HEK293T (cell line): Measurements from ENCODE around the gene PSPN.

Experiments used
- ARNT ChIP-seq: fragments of 450-650 bp; IDR thresholded peaks from 2 replicates; pipeline ENCODE4 v1.6.1; 2017; ENCODE audit warnings: mild to moderate bottlenecking
- BHLHE40 ChIP-seq: fragments of 450-650 bp; IDR thresholded peaks from 2 replicates; pipeline ENCODE4 v1.6.1; 2016; ENCODE audit warnings: mild to moderate bottlenecking, moderate library complexity, borderline replicate concordance
- ELF4 ChIP-seq: fragments of 450-650 bp; IDR thresholded peaks from 2 replicates; pipeline ENCODE4 v1.6.1; 2017; ENCODE audit warnings: antibody characterized with exemption
- FOXM1 ChIP-seq: fragments of 450-650 bp; IDR thresholded peaks from 2 replicates; pipeline ENCODE4 v1.6.1; 2017; ENCODE audit warnings: mild to moderate bottlenecking, borderline replicate concordance
- HDGF ChIP-seq: fragments of 450-650 bp; IDR thresholded peaks from 2 replicates; pipeline ENCODE4 v1.6.1; 2017; ENCODE audit warnings: antibody characterized with exemption, borderline replicate concordance
- LEF1 ChIP-seq: fragments of 450-650 bp; IDR thresholded peaks from 2 replicates; pipeline ENCODE4 v1.6.1; 2017; ENCODE audit warnings: mild to moderate bottlenecking, borderline replicate concordance
- NFRKB ChIP-seq: fragments of 450-650 bp; IDR thresholded peaks from 2 replicates; pipeline ENCODE4 v1.6.1; 2016; ENCODE audit warnings: mild to moderate bottlenecking, moderate library complexity
- SP1 ChIP-seq: fragments of 450-650 bp; IDR thresholded peaks from 2 replicates; pipeline ENCODE4 v1.6.1; 2017
- SUZ12 ChIP-seq: fragments of 450-650 bp; IDR thresholded peaks from 2 replicates; pipeline ENCODE4 v1.6.1; 2016; ENCODE audit warnings: mild to moderate bottlenecking
- TARDBP ChIP-seq: fragments of 450-650 bp; IDR thresholded peaks from 2 replicates; pipeline ENCODE4 v1.6.1; 2016
- ZNF384 ChIP-seq: fragments of 450-650 bp; IDR thresholded peaks from 2 replicates; pipeline ENCODE4 v1.6.1; 2016

GRCh38 chr19:6334490-6335285 lies 41.0 kb downstream of the PSPN start:
- no peak for TF ChIP-seq SP1
- TF ChIP-seq ZNF384 = no peak
- no peak for TF ChIP-seq ARNT
- no peak for TF ChIP-seq HDGF
- TF ChIP-seq TARDBP = no peak
- TF ChIP-seq ELF4 = no peak
- TF ChIP-seq SUZ12 = no peak
- TF ChIP-seq LEF1 = no peak
- no peak for TF ChIP-seq FOXM1
- no peak for TF ChIP-seq BHLHE40
- TF ChIP-seq NFRKB = no peak
